Parathyroid adenoma (tissue), 2 donors: ENCODE measurements around the gene BCKDK.
A peak's percentile ranks its signal among the peaks of the same experiment; 100 is the strongest.

Experiments
- H2AFZ ChIP-seq: fragments of 300-600 bp; sonication (generic); one replicate; pipeline ENCODE4 v1.7.0; 2017; ENCODE audit warnings: antibody characterized with exemption, mild to moderate bottlenecking
- H3K27ac ChIP-seq: fragments of 300-600 bp; sonication (generic); one replicate; pipeline ENCODE4 v1.7.0; 2017
- H3K27me3 ChIP-seq: fragments of 300-600 bp; sonication (generic); one replicate; pipeline ENCODE4 v1.7.0; 2017; ENCODE audit warnings: low read length; ENCODE audit not compliant: control insufficient read depth, insufficient read depth
- H3K36me3 ChIP-seq: fragments of 300-600 bp; sonication (generic); one replicate; pipeline ENCODE4 v1.7.0; 2017; ENCODE audit warnings: low read length; ENCODE audit not compliant: control insufficient read depth, insufficient read depth
- H3K4me1 ChIP-seq: fragments of 300-600 bp; sonication (generic); one replicate; pipeline ENCODE4 v1.7.0; 2017; ENCODE audit warnings: control low read depth
- H3K4me2 ChIP-seq: fragments of 300-600 bp; sonication (generic); one replicate; pipeline ENCODE4 v1.7.0; 2017; ENCODE audit warnings: low read length
- H3K4me3 ChIP-seq: fragments of 300-600 bp; sonication (generic); one replicate; pipeline ENCODE4 v1.7.0; 2017; ENCODE audit warnings: low read depth, low read length
- H3K79me2 ChIP-seq: fragments of 300-600 bp; sonication (generic); one replicate; pipeline ENCODE4 v1.7.0; 2017; ENCODE audit warnings: control low read depth
- H3K9ac ChIP-seq: fragments of 300-600 bp; sonication (generic); one replicate; pipeline ENCODE4 v1.7.0; 2017; ENCODE audit warnings: mild to moderate bottlenecking
- H3K9me3 ChIP-seq: fragments of 300-600 bp; sonication (generic); one replicate; pipeline ENCODE4 v1.7.0; 2017; ENCODE audit warnings: low read length; ENCODE audit not compliant: control insufficient read depth
- TF ChIP-seq, protein P1 (sequence below): fragments of 300-600 bp; sonication (generic); IDR thresholded peaks from one replicate; pipeline ENCODE4 v1.7.0; 2017; ENCODE audit warnings: antibody characterized with exemption, mild to moderate bottlenecking
- donor health status: primary hyperparathyroidism.

The BCKDK gene

GRCh38 chr16:31092330-31092729 is 15.9 kb upstream of the BCKDK start:
- TF ChIP-seq, protein P1, sequence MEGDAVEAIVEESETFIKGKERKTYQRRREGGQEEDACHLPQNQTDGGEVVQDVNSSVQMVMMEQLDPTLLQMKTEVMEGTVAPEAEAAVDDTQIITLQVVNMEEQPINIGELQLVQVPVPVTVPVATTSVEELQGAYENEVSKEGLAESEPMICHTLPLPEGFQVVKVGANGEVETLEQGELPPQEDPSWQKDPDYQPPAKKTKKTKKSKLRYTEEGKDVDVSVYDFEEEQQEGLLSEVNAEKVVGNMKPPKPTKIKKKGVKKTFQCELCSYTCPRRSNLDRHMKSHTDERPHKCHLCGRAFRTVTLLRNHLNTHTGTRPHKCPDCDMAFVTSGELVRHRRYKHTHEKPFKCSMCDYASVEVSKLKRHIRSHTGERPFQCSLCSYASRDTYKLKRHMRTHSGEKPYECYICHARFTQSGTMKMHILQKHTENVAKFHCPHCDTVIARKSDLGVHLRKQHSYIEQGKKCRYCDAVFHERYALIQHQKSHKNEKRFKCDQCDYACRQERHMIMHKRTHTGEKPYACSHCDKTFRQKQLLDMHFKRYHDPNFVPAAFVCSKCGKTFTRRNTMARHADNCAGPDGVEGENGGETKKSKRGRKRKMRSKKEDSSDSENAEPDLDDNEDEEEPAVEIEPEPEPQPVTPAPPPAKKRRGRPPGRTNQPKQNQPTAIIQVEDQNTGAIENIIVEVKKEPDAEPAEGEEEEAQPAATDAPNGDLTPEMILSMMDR = no peak
- Histone ChIP-seq H3K4me3 (no peak overlapping the region), H3K4me2 (no peak overlapping the region), H3K27ac (no peak overlapping the region), H2AFZ (no peak overlapping the region), H3K79me2 (no peaks in the 10 kb centered on the region), H3K9me3 (no peaks in the 10 kb centered on the region), H3K4me1 (no peaks in the 10 kb centered on the region), H3K27me3 (no peaks in the 10 kb centered on the region), H3K9ac (no peak overlapping the region), H3K36me3 (no peaks in the 10 kb centered on the region)

DNA sequence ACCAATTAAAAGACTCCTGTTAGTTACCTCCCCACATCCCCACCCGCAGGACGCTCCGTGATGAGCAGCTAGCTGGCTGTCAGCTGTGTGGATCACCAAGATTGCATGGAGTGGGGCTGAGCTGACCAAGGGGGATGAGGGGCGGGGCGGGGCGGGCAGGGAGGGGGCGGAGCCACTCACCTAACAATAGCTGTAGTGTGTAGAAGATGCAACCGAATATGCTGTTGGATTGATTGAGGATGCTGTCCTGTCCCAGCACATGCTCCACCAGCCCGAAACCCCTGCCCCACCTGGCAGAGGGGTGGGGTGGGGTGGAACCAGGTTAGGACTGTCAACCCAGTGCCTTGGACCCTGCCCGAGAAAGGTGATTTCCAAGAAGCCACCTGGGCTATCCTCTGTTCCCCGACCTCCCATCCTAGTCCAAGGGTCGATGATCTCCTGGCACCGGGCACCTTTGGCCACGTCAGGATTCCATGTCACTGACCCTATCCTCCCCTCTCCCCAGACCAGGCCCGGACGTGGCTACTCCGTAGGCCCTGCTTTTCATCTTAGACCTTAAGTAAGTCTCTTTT is 15.0 kb upstream of the BCKDK start:
- Histone ChIP-seq H3K9ac (no peak overlapping the region), H3K27me3 (no peaks in the 10 kb centered on the region), H2AFZ (no peak overlapping the region), H3K36me3 (no peaks in the 10 kb centered on the region), H3K9me3 (no peaks in the 10 kb centered on the region), H3K27ac (no peak overlapping the region), H3K4me2 (no peak overlapping the region), H3K4me1 (no peaks in the 10 kb centered on the region), H3K4me3 (peak overlapping the region; percentile 76), H3K79me2 (no peaks in the 10 kb centered on the region)
- TF ChIP-seq, protein P1 = no peak

GRCh38 chr16:31094088-31094423 is 14.1 kb upstream of the BCKDK start:
- Histone ChIP-seq H3K79me2 (no peaks in the 10 kb centered on the region), H3K4me3 (peak overlapping the region; percentile 76), H3K9me3 (no peaks in the 10 kb centered on the region), H3K9ac (no peak overlapping the region), H3K27me3 (no peaks in the 10 kb centered on the region), H3K36me3 (no peaks in the 10 kb centered on the region), H3K4me1 (no peaks in the 10 kb centered on the region), H3K4me2 (peak overlapping the region; percentile 87), H2AFZ (peak overlapping the region; percentile 94), H3K27ac (peak overlapping the region; percentile 65)
- TF ChIP-seq, protein P1 = no peak

GRCh38 chr16:31094424-31095120 is 13.6 kb upstream of the BCKDK start, which contains the start of gene VKORC1:
Gene VKORC1, minus strand, starts transcription at chr16:31094797. Its CDS starts 68 bp downstream, at chr16:31094729.
- H3K9me3 ChIP-seq = no peaks in the 10 kb centered on the region
- no peaks in the 10 kb centered on the region for H3K36me3 ChIP-seq
- peak within 1 kb of the TSS; percentile 87 for H3K4me2 ChIP-seq
- no peak within 1 kb of the TSS for H3K9ac ChIP-seq
- H3K27ac ChIP-seq = peak within 1 kb of the TSS; percentile 65
- H3K4me3 ChIP-seq = peak within 1 kb of the TSS; percentile 76
- H2AFZ ChIP-seq = peak within 1 kb of the TSS; percentile 94
- H3K79me2 ChIP-seq = no peaks in the 10 kb centered on the region
- no peaks in the 10 kb centered on the region for H3K27me3 ChIP-seq
- TF ChIP-seq, protein P1 = no peak
- no peaks in the 10 kb centered on the region for H3K4me1 ChIP-seq
